NCI-H187 (cell line): ENCODE results near the gene SLC27A2.

Source experiments
- DNase-seq, 2 experiments: peaks; one replicate each; lab custom pipeline; 2025; lab: John Stamatoyannopoulos, UW

SLC27A2 gene

DNA sequence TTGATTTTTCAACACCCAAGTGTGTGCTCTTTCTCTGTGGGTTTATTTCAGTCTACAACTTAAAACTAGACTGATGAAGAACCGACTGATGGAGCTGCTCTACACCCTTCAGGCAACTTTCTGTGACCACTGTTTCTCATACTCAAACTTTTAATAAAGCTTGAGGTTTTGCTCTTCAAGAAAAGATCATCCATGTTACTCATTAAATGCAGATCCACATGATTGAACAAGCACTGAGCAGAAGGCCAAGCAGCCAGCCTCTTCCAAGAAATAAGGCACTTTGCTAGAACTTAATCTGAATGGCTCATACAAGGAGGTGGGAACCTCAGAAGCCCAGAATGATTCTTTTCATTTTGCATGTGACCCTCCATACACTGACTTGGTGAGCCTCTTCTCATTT, 8.7 kb downstream of the SLC27A2 start:
- DNase-seq: no peak

- DNase-seq: no peak
Measured at GRCh38 chr15:50192164-50192563, 10.2 kb downstream of the SLC27A2 start.

GRCh38 chr15:50192926-50193620, 11.1 kb downstream of the SLC27A2 start:
- no peak for DNase-seq

GRCh38 chr15:50202003-50202402, 20.0 kb downstream of the SLC27A2 start:
- no peak for DNase-seq

GRCh38 chr15:50206020-50206419, 24.0 kb downstream of the SLC27A2 start:
- DNase-seq: no peak

- DNase-seq: no peak
Measured at GRCh38 chr15:50209809-50210208, 27.8 kb downstream of the SLC27A2 start.

GRCh38 chr15:50210462-50211157, 28.6 kb downstream of the SLC27A2 start:
- DNase-seq: no peak

DNA sequence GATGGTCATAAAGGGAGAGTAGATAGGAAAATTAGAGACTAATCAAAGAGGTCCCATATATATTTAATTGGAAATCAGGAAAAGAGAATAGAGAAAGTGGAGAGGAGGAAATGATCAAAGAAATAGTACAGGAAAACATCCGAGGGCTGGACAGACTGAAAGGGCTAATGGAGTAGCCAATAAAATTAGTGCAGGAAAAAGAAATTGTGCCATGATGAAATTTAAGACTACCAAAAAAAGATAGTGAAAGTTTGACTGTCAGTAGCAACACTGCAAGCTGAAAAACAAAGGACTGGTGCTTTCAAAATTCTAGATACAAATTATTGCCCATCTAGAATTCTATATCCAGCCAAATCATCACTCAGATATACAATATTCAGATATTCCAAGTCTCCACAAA, 36.3 kb downstream of the SLC27A2 start:
- DNase-seq: no peak

DNA sequence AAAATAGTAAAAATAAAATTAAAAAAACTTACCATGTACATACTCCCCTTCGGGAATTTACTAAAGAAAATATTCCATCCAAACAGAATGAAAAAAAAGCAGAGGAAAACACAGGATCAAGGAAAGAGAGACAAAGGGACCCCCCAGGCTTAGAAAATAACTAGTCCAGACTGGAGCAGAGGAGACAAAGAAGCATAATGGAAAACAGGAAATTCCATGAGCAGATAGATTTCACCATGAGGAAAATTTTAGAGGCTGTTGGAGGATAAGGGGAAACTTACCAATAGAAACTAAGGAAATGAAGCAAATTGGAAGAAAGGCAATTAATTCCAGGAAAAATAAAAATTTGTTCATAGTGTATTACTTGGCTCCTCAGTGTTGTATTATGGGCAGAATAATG, 36.7 kb downstream of the SLC27A2 start:
- no peak for DNase-seq

GRCh38 chr15:50219820-50220219, 37.8 kb downstream of the SLC27A2 start:
- DNase-seq: no peak

- no peak for DNase-seq
Measured at GRCh38 chr15:50222181-50222580, 40.2 kb downstream of the SLC27A2 start.

DNA sequence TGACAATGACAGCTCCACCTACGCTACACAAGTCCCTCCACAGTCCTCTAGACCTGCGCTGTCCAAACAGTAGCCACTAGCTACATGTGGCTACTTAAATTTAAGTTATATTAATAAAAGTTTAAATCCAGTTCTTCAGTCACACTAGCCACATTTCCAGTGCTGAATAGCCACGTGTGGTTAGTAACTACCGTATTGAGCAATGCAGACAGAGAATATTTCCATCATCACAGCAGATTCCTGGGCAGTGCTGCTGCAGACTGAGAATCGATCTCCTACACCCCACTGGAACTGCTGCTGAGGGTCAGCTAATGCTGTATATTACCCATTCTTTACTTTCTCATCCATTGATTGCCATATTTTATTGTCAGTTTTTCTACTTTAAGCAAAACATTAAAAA, 42.6 kb downstream of the SLC27A2 start:
- no peak for DNase-seq

DNA sequence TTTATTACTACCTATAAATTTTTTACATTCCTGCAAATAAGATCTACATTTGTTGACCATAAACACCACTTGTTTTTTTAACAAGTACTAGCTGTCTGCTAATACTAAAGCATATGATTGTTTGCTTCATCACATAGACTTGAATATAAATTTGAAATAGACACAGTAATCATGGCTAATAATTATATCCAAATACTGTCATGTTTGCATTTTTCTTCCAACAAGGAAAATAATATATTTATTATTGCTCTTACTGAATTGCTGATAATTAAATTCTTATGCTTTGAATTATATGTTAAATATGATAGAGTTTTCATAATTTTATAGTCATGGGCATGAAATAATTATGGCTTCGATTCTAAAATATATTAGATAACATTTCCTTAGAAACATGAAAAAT, 43.1 kb downstream of the SLC27A2 start:
- no peak for DNase-seq

DNA sequence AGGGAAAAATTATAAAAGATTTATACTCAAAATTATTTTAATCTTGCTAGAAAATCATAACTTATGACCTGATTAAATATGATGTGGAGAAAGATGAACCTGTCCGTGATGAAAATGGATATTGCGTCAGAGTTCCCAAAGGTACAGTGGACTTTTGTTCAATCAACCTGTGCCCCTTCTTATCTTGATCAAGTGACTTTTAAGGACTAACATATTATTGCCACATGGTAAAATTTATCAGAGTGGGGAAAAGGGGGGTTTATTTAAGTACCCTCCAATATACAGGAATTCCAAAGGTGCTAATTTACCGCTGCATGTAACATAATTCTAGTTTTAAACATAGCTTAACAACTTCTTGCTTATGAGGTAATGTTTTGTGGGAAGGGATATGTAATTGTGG, 43.9 kb downstream of the SLC27A2 start:
- no peak for DNase-seq

DNA sequence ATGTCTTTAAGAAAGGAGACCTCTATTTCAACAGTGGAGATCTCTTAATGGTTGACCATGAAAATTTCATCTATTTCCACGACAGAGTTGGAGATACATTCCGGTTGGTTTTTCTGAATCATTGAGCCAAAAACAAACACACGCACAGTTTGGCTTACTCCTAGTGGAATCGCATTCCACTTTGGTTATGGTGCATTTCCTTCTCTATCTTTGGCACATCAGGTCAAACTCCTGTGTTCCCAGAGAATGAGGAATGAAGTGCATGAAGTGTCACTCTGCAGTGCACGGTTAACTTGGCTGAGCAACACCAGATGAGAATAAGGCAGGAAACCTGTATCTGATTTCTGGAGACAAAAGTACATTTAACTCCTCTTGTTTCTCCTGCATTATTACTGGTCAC, 45.1 kb downstream of the SLC27A2 start:
- DNase-seq: no peak

GRCh38 chr15:50228866-50229265, 46.9 kb downstream of the SLC27A2 start:
- DNase-seq: no peak

- no peak for DNase-seq
Measured at GRCh38 chr15:50229336-50229735, 47.3 kb downstream of the SLC27A2 start.

- no peak for DNase-seq
Measured at GRCh38 chr15:50231761-50232160, 49.8 kb downstream of the SLC27A2 start.

- DNase-seq: no peak
Measured at GRCh38 chr15:50232791-50233190, 50.8 kb downstream of the SLC27A2 start.

DNA sequence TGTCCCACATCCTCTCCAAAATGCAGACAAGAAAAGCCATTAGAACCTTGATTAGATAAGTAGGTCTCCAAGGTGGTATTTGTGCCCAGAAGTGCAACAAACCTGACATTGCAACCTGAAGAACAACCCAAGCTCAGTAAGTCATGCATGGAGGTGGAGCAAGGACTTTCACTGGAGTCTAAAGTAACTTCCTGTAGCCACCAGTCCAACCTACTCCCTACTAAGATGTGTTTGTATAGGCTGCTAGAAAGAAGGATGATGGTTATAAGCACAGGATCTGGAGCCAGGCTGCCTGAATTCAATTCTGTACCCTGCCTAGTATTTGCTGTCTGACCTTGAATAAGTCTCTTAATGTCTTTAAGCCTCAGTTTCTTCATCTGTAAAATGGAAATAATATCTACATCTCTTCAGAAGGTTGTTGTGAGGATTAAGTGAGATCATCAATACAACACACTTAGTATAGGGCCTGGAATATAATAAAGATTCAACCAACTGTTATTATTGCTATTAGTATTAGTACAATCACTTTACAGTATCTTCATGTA, 51.3 kb downstream of the SLC27A2 start:
- DNase-seq: no peak

GRCh38 chr15:50234764-50235163, 52.8 kb downstream of the SLC27A2 start:
- DNase-seq: no peak

- DNase-seq: no peak
Measured at GRCh38 chr15:50235794-50236193, 53.8 kb downstream of the SLC27A2 start.

DNA sequence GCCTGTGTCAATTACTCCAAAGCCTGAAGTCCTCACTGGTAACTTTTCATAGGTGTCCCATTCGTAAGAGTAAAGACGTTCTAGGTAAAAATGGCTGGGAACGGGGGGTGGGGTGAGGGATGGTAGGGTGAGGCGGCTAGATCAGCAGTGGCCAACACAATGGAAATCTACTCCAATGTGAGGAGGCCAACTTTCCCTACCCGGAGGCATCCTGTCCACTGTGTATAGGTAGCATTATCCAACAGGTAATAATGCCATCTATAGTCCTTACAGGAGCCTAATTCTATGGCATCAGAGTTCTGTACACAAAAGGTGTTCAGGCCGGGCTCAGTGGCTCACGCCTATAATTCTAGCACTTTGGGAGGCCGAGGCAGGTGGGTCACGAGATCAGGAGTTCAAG, 54.4 kb downstream of the SLC27A2 start:
- DNase-seq: no peak

- no peak for DNase-seq
Measured at GRCh38 chr15:50238255-50238654, 56.3 kb downstream of the SLC27A2 start.
